NCI-H446 treated with DMSO at 0.1 percent for 48 hours (cell line): ENCODE results near the gene FBXO38.

Experiments used
- DNase-seq: peaks from one replicate; lab custom pipeline; 2025; lab: John Stamatoyannopoulos, UW

The FBXO38 gene, protein sequence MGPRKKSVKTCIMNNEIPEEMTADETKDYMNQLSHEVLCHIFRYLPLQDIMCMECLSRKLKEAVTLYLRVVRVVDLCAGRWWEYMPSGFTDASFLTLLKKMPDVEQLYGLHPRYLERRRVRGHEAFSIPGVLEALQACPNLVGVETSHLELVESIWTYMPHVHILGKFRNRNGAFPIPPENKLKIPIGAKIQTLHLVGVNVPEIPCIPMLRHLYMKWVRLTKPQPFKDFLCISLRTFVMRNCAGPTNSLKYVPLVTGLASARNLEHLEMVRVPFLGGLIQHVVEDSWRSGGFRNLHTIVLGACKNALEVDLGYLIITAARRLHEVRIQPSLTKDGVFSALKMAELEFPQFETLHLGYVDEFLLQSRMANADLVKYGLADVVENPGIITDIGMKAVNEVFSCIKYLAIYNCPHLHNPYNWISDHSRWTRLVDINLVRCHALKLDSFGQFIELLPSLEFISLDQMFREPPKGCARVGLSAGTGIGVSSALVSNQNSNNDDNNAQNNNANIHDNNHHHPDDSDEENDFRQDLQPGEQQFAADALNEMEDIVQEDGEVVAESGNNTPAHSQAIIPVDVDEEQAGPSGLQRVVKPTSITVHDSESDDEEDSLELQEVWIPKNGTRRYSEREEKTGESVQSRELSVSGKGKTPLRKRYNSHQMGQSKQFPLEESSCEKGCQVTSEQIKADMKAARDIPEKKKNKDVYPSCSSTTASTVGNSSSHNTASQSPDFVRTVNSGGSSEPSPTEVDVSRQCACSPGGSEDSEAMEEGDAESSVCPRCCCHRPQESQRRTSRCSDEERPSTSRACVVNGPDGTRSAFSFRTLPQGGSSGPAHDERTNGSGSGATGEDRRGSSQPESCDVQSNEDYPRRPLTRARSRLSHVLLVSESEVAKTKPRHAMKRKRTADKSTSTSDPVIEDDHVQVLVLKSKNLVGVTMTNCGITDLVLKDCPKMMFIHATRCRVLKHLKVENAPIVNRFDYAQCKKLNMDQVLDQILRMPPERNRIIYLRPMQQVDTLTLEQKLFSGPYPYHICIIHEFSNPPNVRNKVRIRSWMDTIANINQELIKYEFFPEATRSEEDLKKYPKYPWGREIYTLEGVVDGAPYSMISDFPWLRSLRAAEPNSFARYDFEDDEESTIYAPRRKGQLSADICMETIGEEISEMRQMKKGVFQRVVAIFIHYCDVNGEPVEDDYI

DNA sequence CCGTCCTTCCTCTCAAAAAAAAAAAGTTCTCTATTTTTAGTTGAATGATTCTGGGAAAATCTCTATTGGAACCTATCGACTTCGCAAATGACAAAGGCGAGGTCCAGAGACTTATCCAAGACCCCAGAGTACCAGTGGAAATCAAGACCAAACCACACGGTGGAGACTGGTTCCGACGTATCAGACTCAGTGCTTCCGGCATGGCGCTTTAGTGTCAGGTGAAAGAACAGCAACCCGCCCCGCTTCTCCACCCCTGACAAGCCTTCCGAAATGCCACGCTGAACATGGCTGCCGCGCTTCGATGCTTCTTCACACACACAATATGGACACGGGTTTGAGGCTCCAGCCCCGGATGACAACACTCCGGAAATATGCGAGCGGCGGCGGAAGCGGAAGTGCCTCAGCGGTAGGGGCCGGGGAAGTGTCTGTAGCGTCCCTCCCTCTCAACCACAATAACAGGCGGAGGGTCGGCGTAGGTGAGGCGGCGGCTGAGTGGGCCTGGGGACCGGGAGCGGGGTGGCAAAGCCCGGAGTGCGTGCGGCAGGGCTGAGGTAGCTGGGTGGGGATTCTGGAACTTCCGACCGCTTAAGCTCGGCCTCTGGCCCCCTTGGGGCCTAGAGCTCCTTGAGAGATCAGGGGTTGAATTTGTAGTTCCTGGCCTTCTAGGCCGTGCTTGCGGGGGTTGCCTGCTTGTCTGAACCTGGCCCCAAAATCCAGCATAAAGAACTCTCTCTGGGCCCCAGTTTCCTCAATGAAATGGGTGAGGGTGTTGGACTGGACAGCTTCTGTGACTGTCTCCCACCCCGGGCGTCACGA is at the start of gene FBXO38:
TSS of gene FBXO38 (plus strand) at position 395 of the 816 bp plus-strand sequence. CDS start 10,819 bp downstream, outside the sequence.
- peak; percentile 91 for DNase-seq

DNA sequence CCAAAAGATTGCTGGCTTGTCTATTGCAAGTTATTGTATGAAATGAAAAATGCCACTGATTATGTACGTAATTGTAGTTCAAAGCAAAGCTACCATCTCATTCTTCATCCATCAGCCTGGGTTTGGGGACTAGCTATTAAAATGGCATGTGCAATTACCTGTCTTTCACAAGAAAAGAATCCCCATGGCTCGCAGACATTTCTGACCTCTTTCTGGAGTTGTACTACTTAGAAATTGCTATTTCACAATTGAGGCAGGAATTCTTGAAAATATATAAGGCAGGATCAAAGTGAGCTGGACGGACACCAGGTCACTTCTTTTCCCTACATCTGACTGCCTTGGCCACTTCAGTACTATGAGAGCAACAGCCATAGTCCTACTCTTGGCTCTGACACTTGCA is 48.5 kb upstream of the FBXO38 start, which contains the start of gene SPINK9:
TSS of gene SPINK9 (plus strand) at position 301 of the 400 bp plus-strand sequence. CDS start at position 356, 55 bp downstream.
- DNase-seq, result no peak

DNA sequence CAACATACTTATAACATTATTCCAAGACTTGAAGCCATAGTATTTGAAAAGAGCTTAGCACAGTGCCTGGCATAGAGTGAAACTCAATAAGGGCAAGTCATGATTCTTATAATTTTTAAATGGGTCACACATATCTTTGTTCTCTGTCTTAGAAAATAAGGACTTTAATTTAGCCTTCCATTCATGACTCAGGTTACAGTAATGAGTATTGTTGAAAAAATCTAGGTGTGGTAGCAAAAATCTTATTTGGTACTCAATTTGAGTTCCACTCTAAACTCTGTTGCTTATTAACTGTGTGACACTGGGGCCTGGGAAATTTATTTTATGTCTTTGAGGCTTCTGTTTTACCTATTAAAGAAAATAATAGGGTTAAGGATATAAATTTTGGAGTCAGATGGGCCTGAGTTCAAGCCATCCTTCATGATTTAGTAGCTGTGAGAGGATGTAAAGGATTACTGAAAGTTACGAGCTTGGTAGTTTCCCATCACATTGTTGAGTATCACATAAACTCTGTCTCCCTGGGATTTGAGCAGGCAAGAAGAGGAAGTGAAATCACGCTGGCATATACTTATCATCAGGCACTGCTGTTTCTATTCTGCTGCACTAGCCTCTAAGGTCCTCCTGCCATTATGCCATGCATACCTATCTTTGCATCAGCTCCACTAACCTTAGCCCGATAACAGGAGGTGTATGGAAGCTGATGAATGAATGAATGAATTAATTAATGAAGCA is 46.9 kb upstream of the FBXO38 start:
- DNase-seq, result no peak

DNA sequence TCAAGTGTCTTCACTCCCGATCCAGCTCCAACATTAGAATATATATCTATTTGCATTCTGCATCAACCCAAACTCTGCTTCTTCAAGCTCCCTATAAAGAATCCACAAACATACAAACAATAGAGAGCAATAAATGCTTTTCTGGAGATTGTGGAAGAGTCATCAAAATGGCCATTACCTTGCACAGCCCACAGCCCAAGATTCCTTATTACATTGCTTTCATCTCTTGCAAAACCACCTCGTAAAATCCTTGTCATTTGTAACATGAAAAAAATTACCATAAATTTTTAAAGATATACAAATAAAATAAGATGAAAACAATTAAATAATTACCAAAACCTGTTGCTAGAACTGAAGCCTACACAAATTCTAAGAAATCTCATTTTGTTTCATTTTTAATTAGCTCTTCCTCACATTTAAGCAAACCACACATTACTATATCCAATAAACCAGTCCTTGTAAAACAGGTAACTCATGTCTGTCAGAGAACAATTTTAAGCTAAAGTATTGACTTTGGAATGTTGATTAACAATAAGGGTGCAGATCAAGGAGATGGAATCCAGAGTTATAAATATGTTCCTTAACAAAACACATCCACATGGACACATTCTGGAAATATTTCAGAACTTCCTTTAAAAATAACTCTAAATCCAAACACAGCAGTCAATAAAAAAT is 41.2 kb upstream of the FBXO38 start:
- no peak for DNase-seq

DNA sequence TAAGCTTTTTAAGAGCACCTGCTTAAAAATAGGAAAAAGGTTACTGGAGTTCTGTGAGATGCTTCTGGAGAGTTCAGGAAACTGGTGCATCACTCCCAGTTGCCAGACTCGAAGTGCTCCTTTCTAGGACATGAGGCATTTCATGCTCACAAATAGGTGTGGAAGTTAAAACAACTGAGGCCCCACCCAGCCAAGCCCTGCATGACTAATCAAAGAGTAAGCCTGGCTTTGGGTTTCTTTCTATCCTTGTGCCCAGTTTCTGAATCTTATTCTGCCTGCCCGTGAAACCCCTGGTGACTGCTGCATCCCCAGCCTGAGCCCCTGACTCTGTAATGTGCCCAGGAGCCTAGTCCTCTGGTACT is 40.7 kb upstream of the FBXO38 start:
- DNase-seq, result no peak

DNA sequence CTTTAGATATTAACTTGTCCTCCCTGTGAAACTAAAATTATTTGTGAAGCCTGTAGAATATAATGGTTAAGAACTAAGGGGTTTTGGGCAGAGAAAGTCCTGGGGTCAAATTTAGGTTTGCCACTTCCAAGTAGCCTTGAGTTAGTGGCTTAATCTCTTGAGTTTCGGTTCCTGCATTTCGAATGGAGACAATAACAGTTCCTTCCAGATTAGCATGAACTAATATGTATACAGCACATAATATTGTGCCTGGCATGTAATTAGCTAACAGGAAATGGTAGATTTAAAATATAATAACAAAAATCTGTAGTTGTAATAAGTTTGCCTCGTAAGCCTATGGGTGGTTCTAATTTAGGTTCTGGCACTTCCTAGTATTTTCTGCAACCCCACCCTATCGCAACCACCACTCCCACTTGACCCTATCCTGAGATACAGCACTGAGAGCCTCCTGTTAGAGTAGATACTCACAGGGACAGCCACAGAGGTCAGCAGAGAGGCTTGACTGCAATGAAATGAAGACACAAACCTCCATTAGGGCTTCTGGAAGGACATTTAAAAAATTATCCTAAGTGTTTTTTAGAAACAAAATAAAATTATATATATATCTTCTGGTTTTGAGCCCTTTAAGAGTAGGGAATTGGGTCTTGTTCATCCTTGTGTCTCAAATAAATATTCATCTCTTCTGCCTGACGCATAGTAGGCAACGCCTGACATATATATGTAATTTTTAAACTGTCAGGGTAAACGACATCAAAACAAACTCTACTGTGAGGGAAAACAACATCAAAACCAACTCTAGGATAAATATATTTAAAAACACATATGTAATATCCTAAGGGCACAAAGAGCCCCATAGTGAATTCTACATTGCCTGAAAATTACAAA is 39.9 kb upstream of the FBXO38 start:
- no peak for DNase-seq

DNA sequence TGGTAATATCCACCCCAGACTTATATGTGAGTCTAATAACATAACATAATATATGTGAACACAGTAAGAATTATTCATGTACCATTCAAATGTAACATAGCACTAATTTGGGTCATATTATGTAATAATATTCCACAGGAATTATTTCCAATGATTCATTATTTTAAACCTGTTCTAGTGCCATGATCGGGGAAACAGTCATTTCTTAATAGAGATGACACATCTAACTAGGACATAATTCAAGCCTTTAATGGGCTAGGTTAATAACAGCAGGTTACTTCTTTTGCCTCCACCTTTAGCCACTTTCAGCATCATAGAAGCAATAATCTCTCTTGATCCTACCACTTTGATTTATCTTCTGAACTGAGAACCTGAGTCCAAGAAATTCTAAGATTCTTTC is 36.1 kb upstream of the FBXO38 start:
- no peak for DNase-seq

DNA sequence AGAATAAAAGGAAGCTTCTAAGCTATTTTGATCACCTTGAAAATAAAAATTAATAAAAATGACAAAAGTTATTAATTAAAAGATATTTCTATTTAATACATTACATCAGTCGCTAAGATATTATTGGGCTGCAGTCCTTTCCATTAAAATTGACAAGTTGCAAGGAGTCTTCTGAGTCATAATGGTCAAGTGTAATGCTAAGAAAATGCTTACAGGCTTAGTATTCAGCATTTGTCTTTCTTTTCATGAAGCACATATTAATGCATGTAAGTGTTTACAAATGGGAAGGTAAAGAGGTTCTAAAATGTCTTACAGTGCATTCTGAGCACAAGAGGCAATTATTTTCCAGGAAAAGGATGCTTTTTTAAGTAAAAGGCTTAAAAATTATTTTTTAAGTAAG is 31.1 kb upstream of the FBXO38 start:
- DNase-seq, result no peak

DNA sequence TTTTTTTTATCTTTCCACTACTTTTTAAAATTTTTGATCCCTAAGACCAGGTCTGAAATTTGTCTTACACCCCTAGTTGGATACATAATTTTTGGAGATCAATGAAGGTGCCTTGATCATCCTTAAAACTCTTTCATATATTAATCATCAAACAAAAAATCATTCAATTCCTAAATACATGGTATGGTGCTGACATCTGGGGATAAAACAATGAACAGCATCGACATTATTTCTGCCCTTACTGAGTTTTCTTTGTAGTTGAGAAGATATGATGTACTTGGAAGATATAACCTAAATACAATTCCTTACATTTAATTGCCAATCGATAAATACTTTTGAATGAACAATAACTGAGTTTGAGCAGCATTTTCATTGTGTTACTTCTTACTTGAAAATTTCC is 30.1 kb upstream of the FBXO38 start:
- DNase-seq, result no peak

DNA sequence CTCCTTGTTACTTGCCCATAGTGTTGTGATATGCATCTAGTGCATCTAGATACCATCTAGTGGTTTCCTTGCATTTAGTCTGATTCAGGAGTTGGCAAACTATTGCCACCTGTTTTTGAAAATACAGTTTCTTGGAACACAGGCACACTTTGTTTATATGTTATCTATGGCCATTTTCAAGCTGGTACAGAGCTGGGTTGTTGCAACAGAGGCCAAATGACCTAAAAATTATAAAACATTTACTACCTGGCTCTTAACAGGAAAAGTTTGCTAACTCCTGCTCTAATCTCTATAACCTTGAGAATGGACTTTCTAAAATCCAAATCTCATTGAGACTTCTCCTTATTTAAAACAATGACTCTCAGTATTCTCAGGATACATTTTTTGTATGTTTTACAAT is 19.4 kb upstream of the FBXO38 start:
- no peak for DNase-seq

DNA sequence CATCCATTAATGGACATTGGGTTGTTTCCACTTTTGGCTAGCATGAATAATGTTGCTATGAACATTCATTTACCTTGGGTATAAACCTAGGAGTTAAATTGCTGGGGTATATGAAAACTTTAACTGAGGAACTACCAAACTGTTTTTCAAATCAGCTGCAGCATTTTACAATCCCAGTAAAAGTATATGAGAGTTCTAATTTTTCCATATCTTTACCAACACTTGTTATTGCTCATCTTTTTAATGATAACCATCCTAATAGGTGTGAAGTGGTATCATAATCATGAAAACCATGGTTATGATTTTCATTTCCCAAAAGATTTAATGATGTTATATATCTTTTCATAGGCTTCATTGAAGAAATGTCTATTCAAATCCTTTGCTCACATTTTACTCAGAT is 15.5 kb upstream of the FBXO38 start:
- DNase-seq, result no peak

DNA sequence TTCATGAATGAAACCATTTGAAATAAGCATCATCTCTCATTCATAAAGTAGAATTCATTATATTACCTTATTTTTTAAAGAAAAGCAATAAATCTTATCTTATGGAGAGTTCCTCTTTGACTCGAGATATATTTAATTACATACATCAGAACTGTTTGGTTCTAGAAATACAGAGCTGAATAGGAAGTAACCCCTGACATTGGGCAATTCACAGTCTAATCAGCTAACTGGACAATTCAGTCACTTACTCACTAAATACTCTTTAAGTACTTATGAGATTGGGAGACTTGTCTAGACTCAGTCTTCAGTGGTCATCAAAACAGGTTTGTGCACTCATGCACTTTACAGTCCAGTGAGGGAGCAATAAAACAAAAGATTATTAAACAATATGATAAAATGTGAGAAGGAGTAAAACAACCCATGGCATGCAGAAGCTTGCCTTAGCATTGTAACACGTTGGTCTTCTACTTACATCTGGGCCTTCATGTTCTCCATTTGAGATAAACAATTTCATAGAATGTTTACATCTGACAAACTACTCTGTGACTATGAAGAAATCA is 11.5 kb upstream of the FBXO38 start:
- DNase-seq, result no peak

DNA sequence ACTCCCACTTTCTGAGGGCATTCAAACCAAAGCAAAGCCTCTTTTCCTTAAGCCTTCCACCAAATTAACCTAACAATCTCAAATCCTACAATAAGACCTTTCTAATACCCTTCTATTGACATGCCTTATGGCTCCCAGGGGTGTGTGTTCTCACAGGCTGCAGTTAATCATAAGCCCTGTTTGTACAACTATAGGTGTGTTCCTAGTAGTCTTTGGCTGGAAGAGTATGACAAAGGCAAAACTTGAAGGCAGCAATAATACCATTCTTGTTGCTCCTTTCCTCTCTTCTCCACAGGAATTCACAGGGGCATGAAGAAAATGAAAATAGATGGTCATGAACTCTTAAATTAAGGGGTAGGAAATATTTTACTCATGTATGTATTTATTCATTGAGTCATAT is 10.9 kb upstream of the FBXO38 start:
- DNase-seq, result no peak

DNA sequence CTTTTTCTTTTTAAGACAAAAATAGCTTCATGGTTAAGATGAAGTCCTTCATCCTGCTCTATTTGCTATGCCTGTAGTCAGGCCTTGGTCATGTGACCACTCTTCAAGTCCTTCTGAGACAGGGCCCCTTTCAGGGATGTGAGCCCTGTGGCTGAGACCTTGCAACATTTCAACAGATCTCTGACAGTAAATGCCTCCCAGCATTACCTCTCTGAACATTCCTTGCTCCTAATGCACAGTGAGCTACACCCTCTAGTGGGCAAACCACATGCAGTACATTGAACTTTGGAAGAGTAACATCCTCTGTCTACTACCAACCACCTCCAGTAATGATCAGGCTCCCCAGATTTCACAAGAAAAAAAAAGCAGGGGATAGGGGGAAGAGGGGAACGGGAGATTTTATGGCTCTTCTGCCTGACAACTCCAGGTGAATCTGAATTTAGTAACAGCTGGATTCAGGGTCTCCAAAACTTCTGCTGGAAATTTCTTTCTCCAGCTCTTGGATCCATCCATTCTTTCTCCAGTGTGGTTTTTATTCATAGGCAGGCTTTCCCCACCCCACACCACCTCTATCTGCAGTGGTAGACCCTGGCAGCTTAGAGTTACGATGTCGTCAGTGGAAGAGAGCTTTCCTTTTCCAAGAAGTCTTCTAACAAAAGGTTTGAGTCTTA is 8.9 kb upstream of the FBXO38 start:
- DNase-seq, result peak; percentile 10

DNA sequence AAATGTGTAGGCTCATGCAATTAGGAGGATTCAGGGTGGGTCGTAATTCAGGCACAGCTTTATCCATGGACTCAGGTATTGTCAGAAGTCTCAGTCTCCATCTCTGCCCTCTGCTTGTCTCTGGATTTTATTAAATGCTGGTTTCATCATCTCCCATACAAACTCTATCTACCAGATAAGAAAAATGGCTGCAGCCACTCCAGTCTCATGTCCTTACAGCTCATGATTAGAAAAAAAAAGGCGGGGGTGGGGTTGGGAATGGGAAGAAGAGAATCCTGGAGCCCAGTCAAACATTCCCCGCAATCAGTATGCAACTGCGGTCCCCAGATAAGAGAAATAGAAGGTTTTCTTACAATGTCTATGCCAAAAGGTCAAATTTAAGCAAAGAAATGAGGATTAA is 7.6 kb upstream of the FBXO38 start:
- no peak for DNase-seq

DNA sequence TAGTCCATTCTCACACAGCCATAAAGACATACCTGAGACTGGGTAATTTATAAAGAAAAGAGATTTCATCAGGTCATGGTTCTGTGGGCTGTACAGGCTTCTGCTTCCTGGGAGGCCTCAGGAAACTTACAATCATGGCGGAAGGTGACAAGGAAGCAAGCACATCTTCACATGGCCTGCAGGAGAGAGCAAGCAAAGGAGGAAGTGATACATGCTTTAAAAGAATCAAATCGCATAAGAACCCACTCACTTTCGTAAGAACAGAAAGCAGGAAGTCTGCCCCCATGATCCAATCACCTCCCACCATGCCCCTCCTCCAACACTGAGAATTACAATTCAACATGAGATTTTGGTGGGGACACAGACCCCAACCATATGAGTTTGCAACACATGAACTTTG is 5.1 kb upstream of the FBXO38 start:
- DNase-seq, result no peak

DNA sequence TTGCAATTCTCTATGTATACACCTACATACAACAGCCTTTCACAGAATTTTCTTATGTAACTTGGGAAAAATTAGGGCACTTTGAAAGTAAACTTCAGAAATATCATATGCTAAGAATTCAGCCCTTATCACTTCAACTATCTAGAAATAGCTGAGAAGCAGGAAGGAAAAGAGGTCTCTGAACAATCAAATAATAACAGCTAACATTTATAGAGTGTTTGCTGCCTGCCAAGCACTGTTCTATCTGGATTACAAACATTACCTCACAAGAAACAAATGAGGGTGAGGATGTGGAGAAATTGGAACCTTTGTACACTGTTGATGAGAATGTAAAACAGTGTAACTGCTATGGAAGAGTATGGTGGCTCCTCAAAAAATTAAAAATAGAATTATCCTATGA is 4.4 kb upstream of the FBXO38 start:
- DNase-seq, result no peak

DNA sequence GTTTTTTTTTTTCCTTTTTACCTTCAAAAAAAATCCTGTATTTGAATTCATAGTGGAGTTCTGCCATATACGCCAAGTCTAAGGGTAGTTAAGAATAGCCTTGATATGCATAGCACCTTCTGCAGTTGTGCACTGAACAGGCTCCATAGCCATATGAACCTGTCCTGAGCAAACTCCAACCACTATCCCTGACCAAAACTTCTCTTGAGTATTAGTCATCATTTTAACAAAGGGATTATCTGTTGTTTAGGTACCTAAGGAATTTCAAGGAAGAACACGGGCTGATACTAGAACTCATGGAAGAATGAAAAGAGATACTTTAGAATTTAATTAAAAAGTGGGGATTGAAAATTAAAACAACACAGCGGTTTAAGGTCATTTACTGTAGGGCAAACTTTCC is 1.9 kb upstream of the FBXO38 start:
- DNase-seq, result no peak
